Upper lobe of left lung (tissue), 4 donors: ENCODE results near the gene HK2.

Source experiments
- POLR2A ChIP-seq, 4 donors: fragments of 450-650 bp; IDR thresholded peaks; one replicate each; pipeline ENCODE4 v1.5.1; 2016 to 2017; ENCODE audit warnings: antibody characterized with exemption in 4 of 4, mild to moderate bottlenecking in 2 of 4
- TF ChIP-seq, protein P1 (sequence below), 6 experiments: fragments of 450-650 bp in 4 of 6; fragments of 200-600 bp in 2 of 6; sonication (generic) in 2 of 6; IDR thresholded peaks; one replicate each; pipeline ENCODE4 v1.5.1; 2016 to 2019; ENCODE audit warnings: antibody characterized with exemption in 6 of 6

DNA sequence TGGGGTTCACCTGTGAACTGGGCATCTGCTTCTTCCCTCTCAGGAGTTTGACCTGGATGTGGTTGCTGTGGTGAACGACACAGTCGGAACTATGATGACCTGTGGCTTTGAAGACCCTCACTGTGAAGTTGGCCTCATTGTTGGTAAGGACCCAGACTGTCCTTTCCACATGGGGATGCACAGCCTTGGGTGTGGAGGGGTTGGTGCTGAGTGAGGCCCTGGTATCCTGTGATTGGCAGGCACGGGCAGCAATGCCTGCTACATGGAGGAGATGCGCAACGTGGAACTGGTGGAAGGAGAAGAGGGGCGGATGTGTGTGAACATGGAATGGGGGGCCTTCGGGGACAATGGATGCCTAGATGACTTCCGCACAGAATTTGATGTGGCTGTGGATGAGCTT, 52.3 kb downstream of the HK2 start:
- TF ChIP-seq, protein P1, sequence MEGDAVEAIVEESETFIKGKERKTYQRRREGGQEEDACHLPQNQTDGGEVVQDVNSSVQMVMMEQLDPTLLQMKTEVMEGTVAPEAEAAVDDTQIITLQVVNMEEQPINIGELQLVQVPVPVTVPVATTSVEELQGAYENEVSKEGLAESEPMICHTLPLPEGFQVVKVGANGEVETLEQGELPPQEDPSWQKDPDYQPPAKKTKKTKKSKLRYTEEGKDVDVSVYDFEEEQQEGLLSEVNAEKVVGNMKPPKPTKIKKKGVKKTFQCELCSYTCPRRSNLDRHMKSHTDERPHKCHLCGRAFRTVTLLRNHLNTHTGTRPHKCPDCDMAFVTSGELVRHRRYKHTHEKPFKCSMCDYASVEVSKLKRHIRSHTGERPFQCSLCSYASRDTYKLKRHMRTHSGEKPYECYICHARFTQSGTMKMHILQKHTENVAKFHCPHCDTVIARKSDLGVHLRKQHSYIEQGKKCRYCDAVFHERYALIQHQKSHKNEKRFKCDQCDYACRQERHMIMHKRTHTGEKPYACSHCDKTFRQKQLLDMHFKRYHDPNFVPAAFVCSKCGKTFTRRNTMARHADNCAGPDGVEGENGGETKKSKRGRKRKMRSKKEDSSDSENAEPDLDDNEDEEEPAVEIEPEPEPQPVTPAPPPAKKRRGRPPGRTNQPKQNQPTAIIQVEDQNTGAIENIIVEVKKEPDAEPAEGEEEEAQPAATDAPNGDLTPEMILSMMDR (IDR thresholded peaks at IDR 0.05) = no peak
- TF ChIP-seq POLR2A (IDR thresholded peaks at IDR 0.05) = no peak
